ENCODE measurements around the gene SLC22A31. TPM values are rescaled to one million over a fixed set of nuclear protein-coding genes. Genes with fewer than 3 reads are reported as not detected.

SLC22A31 gene
- total RNA-seq, 6 experiments from 2014 or later: 0.19 to 19.3 (median 6.8) TPM; not detected in 2

GRCh38 chr16:89219365-89219764, 19.0 kb upstream of the SLC22A31 start:
- H3K27ac ChIP-seq: no peak overlapping the region
- ATAC-seq (no peak), DNase-seq (no peak)
- intact Hi-C loops (cut with DNase I): no loop called here
- no peaks in the 10 kb centered on the region for H3K9me3 ChIP-seq
- TF ChIP-seq, protein P1, sequence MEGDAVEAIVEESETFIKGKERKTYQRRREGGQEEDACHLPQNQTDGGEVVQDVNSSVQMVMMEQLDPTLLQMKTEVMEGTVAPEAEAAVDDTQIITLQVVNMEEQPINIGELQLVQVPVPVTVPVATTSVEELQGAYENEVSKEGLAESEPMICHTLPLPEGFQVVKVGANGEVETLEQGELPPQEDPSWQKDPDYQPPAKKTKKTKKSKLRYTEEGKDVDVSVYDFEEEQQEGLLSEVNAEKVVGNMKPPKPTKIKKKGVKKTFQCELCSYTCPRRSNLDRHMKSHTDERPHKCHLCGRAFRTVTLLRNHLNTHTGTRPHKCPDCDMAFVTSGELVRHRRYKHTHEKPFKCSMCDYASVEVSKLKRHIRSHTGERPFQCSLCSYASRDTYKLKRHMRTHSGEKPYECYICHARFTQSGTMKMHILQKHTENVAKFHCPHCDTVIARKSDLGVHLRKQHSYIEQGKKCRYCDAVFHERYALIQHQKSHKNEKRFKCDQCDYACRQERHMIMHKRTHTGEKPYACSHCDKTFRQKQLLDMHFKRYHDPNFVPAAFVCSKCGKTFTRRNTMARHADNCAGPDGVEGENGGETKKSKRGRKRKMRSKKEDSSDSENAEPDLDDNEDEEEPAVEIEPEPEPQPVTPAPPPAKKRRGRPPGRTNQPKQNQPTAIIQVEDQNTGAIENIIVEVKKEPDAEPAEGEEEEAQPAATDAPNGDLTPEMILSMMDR (IDR thresholded peaks at IDR 0.05): no peak
- no peak for TF ChIP-seq POLR2A (IDR thresholded peaks at IDR 0.05)
- peaks cover 0 to 26% (median 7%) of the 10 kb centered on the region in 4 donors for H3K36me3 ChIP-seq
- peaks cover 0 to 22% (median 5%) of the 10 kb centered on the region in 4 donors for H3K4me1 ChIP-seq
- no peak overlapping the region for H3K4me3 ChIP-seq
- H3K27me3 ChIP-seq: no peaks in the 10 kb centered on the region
- WGBS (ENCODE audit: insufficient coverage, low coverage, low lambda C conversion rate, missing lambda C conversion rate): 66% methylated on average over 3 of the region's 5 CpGs

DNA sequence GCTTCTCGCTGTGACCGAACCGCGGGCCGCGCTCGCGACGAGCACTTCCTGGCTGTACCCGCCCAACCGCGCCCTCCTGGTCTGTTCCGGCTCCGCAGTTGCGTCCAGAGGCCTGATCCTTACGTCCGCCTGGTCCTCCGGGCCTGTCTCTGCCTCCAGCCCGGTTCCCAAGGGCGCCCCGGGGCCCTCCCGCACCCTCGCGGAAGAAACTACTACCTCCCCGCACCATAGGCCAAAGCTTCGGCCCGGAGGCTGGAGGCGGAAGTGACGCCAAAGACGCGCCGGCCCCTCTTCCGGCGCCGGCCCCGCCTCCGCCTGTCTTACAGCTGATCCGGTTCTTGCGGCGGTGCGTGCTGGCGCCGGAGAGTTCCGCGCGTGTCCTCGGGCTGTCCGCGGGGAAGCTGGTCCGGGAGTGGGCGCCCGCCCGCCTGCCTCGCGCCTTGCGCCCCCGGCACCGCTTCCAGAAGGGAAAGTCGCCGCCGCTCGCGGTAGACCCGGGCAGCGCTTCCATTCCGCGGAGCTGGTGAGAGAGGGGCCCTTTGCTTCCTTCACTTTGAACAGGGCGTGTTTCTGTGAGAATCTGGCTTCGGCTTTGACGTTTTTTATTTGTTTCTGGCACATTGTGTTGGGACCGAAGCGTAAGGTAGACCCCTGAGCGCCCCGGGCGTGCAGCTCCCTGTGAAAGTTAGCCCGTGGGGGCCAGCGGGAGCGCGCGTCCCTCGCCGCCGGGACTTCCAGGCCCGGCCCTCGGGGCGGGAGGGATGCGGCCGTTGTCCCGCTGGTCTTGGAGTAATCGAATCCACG, 17.3 kb upstream of the SLC22A31 start, which contains the start of gene ZNF778:
ZNF778 (plus strand) TSS at position 316 of the 804 bp plus-strand sequence. CDS start 3,425 bp downstream, outside the sequence.
- WGBS (ENCODE audit: insufficient coverage, low coverage, low lambda C conversion rate, missing lambda C conversion rate): 0% methylated on average over 28 of the region's 91 CpGs
- DNase-seq (peak; percentile 85 to 92 (median 86)), ATAC-seq (peak; percentile 92 to 95 (median 92))
- no peaks in the 10 kb centered on the region for H3K27me3 ChIP-seq
- intact Hi-C loops (cut with DNase I): no loop called here
- H3K27ac ChIP-seq: peak within 1 kb of the TSS; percentile 86 to 95 (median 90)
- peaks cover 0 to 15% (median 1%) of the 10 kb centered on the region in 4 donors for H3K36me3 ChIP-seq
- TF ChIP-seq, protein P1 (IDR thresholded peaks at IDR 0.05): no peak
- peak; percentile 67 for TF ChIP-seq POLR2A (IDR thresholded peaks at IDR 0.05)
- H3K9me3 ChIP-seq: no peaks in the 10 kb centered on the region
- H3K4me1 ChIP-seq: peaks cover 0 to 22% (median 5%) of the 10 kb centered on the region in 4 donors
- H3K4me3 ChIP-seq: peak within 1 kb of the TSS; percentile 85 to 99 (median 91)

- H3K27ac ChIP-seq: peak overlapping the region; percentile 86 to 95 (median 90)
- H3K9me3 ChIP-seq: no peaks in the 10 kb centered on the region
- DNase-seq (no peak), ATAC-seq (no peak)
- H3K27me3 ChIP-seq: no peaks in the 10 kb centered on the region
- H3K4me3 ChIP-seq: peak overlapping the region; percentile 85 to 99 (median 91)
- TF ChIP-seq POLR2A (IDR thresholded peaks at IDR 0.05): no peak
- TF ChIP-seq, protein P1 (IDR thresholded peaks at IDR 0.05): no peak
- intact Hi-C loops (cut with DNase I): no loop called here
- 0% methylated on average over 11 of the region's 11 CpGs for WGBS (ENCODE audit: insufficient coverage, low coverage, low lambda C conversion rate, missing lambda C conversion rate)
- peaks cover 0 to 10% (median 0%) of the 10 kb centered on the region in 4 donors for H3K36me3 ChIP-seq
- H3K4me1 ChIP-seq: peaks cover 0 to 22% (median 5%) of the 10 kb centered on the region in 4 donors
Measured at GRCh38 chr16:89217138-89217387, 16.7 kb upstream of the SLC22A31 start.

- Histone ChIP-seq H3K36me3 (peaks cover 0 to 8% (median 0%) of the 10 kb centered on the region in 4 donors), H3K27ac (peak overlapping the region in 2 of 3 donors; percentile 86 to 95), H3K4me3 (peak overlapping the region; percentile 85 to 99 (median 91)), H3K4me1 (peaks cover 0 to 22% (median 5%) of the 10 kb centered on the region in 4 donors), H3K9me3 (no peaks in the 10 kb centered on the region), H3K27me3 (no peaks in the 10 kb centered on the region)
- DNase-seq: peak; percentile 79 to 83 (median 80)
- intact Hi-C loops (cut with DNase I): no loop called here
- no peak for TF ChIP-seq POLR2A (IDR thresholded peaks at IDR 0.05)
- TF ChIP-seq, protein P1 (IDR thresholded peaks at IDR 0.05): peak; percentile 64 to 70 (median 66)
- peak; percentile 76 to 84 (median 82) for ATAC-seq
- 1% methylated on average over 25 of the region's 25 CpGs for WGBS (ENCODE audit: insufficient coverage, low coverage, low lambda C conversion rate, missing lambda C conversion rate)
Measured at GRCh38 chr16:89216315-89217137, 16.2 kb upstream of the SLC22A31 start.

All from right lobe of liver (tissue), 6 donors.